Stimulated activated CD8-positive, alpha-beta memory T cell treated with anti-CD3 and anti-CD28 coated beads, Interleukin-4, amount 100 ng/mL, for 4 hours (primary cell): ENCODE measurements around the gene UBP1.
A peak's percentile ranks its signal among the peaks of the same experiment; 100 is the strongest.
"Not testable (repeated sequence)": the region's sequence is repeated elsewhere in the genome, so short reads cannot be mapped to it uniquely, and the experiment has no call there.

Experiments used
- DNase-seq, 2 donors: peaks; one replicate each; pipeline ENCODE4 v3.0.0-alpha.2; 2020; ENCODE audit warnings: low read depth in 2 of 2, low spot score in 1 of 2

Gene UBP1

GRCh38 chr3:33392144-33392543 is 48.1 kb downstream of the UBP1 start:
- DNase-seq: no peak

- DNase-seq: no peak
These were observed 48.8 kb downstream of the UBP1 start for GRCh38 chr3:33391255-33391995.

- DNase-seq: no peak
These were observed 50.3 kb downstream of the UBP1 start for GRCh38 chr3:33389908-33390307.

GRCh38 chr3:33388374-33389100 is 51.7 kb downstream of the UBP1 start:
- no peak for DNase-seq

- no peak for DNase-seq
These were observed 53.6 kb downstream of the UBP1 start for GRCh38 chr3:33386631-33387030.

GRCh38 chr3:33385423-33385822 is 54.8 kb downstream of the UBP1 start:
- no peak for DNase-seq

- DNase-seq: no peak
These were observed 56.3 kb downstream of the UBP1 start for GRCh38 chr3:33383951-33384350.

GRCh38 chr3:33380653-33381052 is 59.6 kb downstream of the UBP1 start:
- DNase-seq: no peak

GRCh38 chr3:33377931-33378330 is 62.3 kb downstream of the UBP1 start:
- no peak for DNase-seq

- no peak for DNase-seq
These were observed 62.7 kb downstream of the UBP1 start for GRCh38 chr3:33377489-33377888.

- DNase-seq: no peak
These were observed 67.1 kb downstream of the UBP1 start for GRCh38 chr3:33373082-33373437.

GRCh38 chr3:33372218-33373081 is 67.8 kb downstream of the UBP1 start:
- DNase-seq: peak in 1 of 2 donors; percentile 9

GRCh38 chr3:33364531-33365128 is 75.6 kb downstream of the UBP1 start:
- no peak for DNase-seq

- DNase-seq: no peak
These were observed 76.1 kb downstream of the UBP1 start for GRCh38 chr3:33364060-33364459.

GRCh38 chr3:33363113-33363800 is 76.9 kb downstream of the UBP1 start:
- DNase-seq: no peak

GRCh38 chr3:33360136-33360825 is 79.9 kb downstream of the UBP1 start:
- no peak for DNase-seq

- no peak for DNase-seq
These were observed 81.9 kb downstream of the UBP1 start for GRCh38 chr3:33358172-33358781.

- no peak for DNase-seq
These were observed 84.6 kb downstream of the UBP1 start for GRCh38 chr3:33355611-33356010.

GRCh38 chr3:33339758-33340157 is 100.4 kb downstream of the UBP1 start:
- no peak for DNase-seq

- DNase-seq: not testable (repeated sequence)
These were observed 101.2 kb downstream of the UBP1 start for GRCh38 chr3:33338936-33339465.
